ENCODE results near the gene PARP6. TPM values are rescaled to one million over a fixed set of nuclear protein-coding genes. Genes with fewer than 3 reads are reported as not detected.

The PARP6 gene
- total and polyA plus RNA-seq, 9 of the 15 experiments (the other 6 are each of a cell fraction or from before 2014, with no cell fraction given): 14.8 to 83.2 (median 28.3) TPM

DNA sequence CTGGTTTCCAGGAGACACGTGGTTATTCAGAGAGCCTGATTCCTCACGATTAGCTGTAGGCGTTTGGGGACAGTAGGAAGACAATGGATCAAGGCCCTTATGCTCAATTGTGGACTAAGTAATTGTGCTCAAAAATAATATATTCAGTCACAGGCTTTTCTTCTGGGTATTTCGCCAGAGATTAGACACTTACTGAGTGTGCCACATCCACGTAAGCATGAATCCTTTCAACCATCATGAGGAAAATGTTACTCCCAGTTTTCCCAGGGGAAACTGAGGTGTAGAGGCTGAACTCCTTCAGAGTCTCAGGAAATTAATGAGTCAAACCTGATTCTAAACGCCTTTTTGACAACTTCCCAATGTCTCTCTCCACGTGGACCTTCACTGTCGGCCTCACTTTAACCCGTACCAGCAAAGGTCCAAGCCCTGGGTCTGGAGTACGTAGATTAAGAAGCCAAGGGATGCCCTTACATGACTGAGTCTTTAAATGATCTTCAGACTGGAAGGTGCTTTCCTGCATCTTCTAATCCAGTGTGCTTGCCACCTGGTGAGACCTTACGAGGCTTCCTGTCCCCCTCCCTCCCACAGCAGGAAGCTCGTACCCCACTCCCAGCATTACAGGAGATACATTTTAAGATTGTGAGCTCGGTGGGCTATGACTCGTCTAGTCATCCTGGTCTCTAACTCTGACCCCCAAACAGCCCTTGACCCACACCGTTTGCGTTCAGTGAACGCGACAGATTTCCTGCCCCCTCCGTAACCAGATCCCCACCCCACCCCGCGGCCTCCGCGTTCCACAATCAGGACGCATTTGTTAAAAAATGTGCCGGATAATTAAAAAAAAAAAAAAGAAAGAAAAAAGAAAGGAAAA lies 43.0 kb downstream of the PARP6 start (continued):
- TF ChIP-seq ARID4B (CRISPR knock-in tag; IDR thresholded peaks at IDR 0.05) (no peak), USF1 (CRISPR knock-in tag; IDR thresholded peaks at IDR 0.05) (no peak), E2F6 (IDR thresholded peaks at IDR 0.05; ENCODE audit: borderline replicate concordance in 1 of 2, extremely low read depth in 1 of 2, insufficient read depth in 1 of 2, insufficient read length in 1 of 2, low read depth in 1 of 2, low read length in 1 of 2, poor library complexity in 1 of 2, severe bottlenecking in 1 of 2) (peak in 1 of 2 experiments; percentile 19), PHF21A (IDR thresholded peaks at IDR 0.05; ENCODE audit: borderline replicate concordance, low read depth) (0 out of 2 replicates have a peak, but pooled peaks have one; percentile 0), ZNF583 (CRISPR knock-in tag; IDR thresholded peaks at IDR 0.05) (no peak), BRD4 (IDR thresholded peaks at IDR 0.05) (0 out of 2 replicates have a peak, but pooled peaks have one; percentile 1), RBBP5 (IDR thresholded peaks at IDR 0.05; ENCODE audit: borderline replicate concordance, insufficient read depth, low read length, poor library complexity, severe bottlenecking) (no peak), ETV1 (tag; conservative IDR thresholded peaks at IDR 0.05; ENCODE audit: low read depth) (no peak), TBP (optimal IDR thresholded peaks at IDR 0.05; ENCODE audit: low read depth, low read length) (no peak)
- TF ChIP-seq, protein P1, sequence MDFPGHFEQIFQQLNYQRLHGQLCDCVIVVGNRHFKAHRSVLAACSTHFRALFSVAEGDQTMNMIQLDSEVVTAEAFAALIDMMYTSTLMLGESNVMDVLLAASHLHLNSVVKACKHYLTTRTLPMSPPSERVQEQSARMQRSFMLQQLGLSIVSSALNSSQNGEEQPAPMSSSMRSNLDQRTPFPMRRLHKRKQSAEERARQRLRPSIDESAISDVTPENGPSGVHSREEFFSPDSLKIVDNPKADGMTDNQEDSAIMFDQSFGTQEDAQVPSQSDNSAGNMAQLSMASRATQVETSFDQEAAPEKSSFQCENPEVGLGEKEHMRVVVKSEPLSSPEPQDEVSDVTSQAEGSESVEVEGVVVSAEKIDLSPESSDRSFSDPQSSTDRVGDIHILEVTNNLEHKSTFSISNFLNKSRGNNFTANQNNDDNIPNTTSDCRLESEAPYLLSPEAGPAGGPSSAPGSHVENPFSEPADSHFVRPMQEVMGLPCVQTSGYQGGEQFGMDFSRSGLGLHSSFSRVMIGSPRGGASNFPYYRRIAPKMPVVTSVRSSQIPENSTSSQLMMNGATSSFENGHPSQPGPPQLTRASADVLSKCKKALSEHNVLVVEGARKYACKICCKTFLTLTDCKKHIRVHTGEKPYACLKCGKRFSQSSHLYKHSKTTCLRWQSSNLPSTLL (IDR thresholded peaks at IDR 0.05): no peak
